Esophagus muscularis mucosa (tissue), 4 donors: ENCODE data around the gene TNRC6A. TPM values are rescaled to one million over a fixed set of nuclear protein-coding genes. Genes with fewer than 3 reads are reported as not detected.

Experiments
- DNase-seq: peaks from one replicate; pipeline ENCODE4 v3.0.0-alpha.2; 2017; ENCODE audit errors: extremely low spot score
- H3K27ac ChIP-seq, 4 donors: fragments of 200-600 bp; sonication (generic); replicated peaks in 1 of 4; 1 replicate in 3 of 4; 2 replicates in 1 of 4; pipeline ENCODE4 v1.5.1; 2016 to 2019; ENCODE audit warnings: mild to moderate bottlenecking in 1 of 4
- H3K27me3 ChIP-seq, 4 donors: fragments of 200-600 bp; sonication (generic); one replicate each; pipeline versions ENCODE4 v1.5.1 to v1.6.0; 2016 to 2019
- H3K36me3 ChIP-seq, 4 donors: fragments of 200-600 bp; sonication (generic); one replicate each; pipeline ENCODE4 v1.5.1; 2016 to 2019
- H3K4me1 ChIP-seq, 4 donors: fragments of 200-600 bp; sonication (generic); one replicate each; pipeline ENCODE4 v1.5.1; 2016 to 2019
- H3K4me3 ChIP-seq, 4 donors: fragments of 200-600 bp; sonication (generic); 1 replicate in 2 of 4; 2 replicates in 2 of 4; pipeline ENCODE4 v1.5.1; 2016 to 2019; ENCODE audit warnings: mild to moderate bottlenecking in 4 of 4, moderate library complexity in 1 of 4
- H3K9me3 ChIP-seq, 4 donors: fragments of 200-600 bp; sonication (generic); 1 replicate in 3 of 4; 2 replicates in 1 of 4; pipeline ENCODE4 v1.5.1; 2016 to 2019
- CTCF ChIP-seq, 3 experiments: fragments of 200-600 bp in 2 of 3; fragments of 450-650 bp in 1 of 3; sonication (generic) in 2 of 3; IDR thresholded peaks; one replicate each; pipeline ENCODE4 v1.5.1; 2017 to 2019; ENCODE audit warnings: antibody characterized with exemption in 3 of 3, mild to moderate bottlenecking in 2 of 3, moderate library complexity in 1 of 3
- EP300 ChIP-seq: sonication (generic); formaldehyde crosslinking; IDR thresholded peaks from one replicate; pipeline ENCODE4 v1.6.1; 2017; ENCODE audit warnings: antibody characterized with exemption
- POLR2A ChIP-seq: fragments of 450-650 bp; IDR thresholded peaks from one replicate; pipeline ENCODE4 v1.6.1; 2017; ENCODE audit warnings: antibody characterized with exemption, moderate library complexity, mild to moderate bottlenecking, low read depth
- POLR2AphosphoS5 ChIP-seq, 2 donors: sonication (generic); formaldehyde crosslinking; IDR thresholded peaks; one replicate each; pipeline ENCODE4 v1.6.1; 2017; ENCODE audit warnings: antibody characterized with exemption in 2 of 2
- WGBS: methylation state at CpG from one replicate; pipeline ENCODE4 v1.1.5; 2018; 5-methylcytosine and 5-hydroxymethylcytosine counted together
- intact Hi-C: fragments of 100-400 bp; cut with DNase I; formaldehyde crosslinking; loops from one replicate; pipeline ENCODE4 v1.15.1; 2023
- total RNA-seq, 4 donors: library from RNA; depleted of rRNA; stranded (reverse); fragments of >200 nt; gene quantifications; one replicate each; pipeline versions ENCODE4 v1.1.0 to v1.2.1, GENCODE V29; 2016

TNRC6A gene
- total RNA-seq, 4 donors from 2014 or later, result 44.1 to 50.7 (median 46.4) TPM

- intact Hi-C loops, result loop anchor here (10.0 kb wide), 1 partner anchor 101 kb away; no protein-coding TSS in a partner anchor
- Histone ChIP-seq H3K27me3 (no peaks in the 10 kb centered on the region), H3K4me3 (peak overlapping the region in 3 of 4 donors; percentile 12 to 38 (median 32)), H3K4me1 (peaks cover 5 to 23% (median 19%) of the 10 kb centered on the region in 4 donors), H3K9me3 (no peaks in the 10 kb centered on the region), H3K36me3 (no peaks in the 10 kb centered on the region), H3K27ac (peak overlapping the region; percentile 40 to 64 (median 61))
- 36% methylated on average over 13 of the region's 15 CpGs for WGBS
- TF ChIP-seq CTCF (IDR thresholded peaks at IDR 0.05), result no peak
- DNase-seq, result no peak
Measured at GRCh38 chr16:24685539-24686432, 43.7 kb upstream of the TNRC6A start.

DNA sequence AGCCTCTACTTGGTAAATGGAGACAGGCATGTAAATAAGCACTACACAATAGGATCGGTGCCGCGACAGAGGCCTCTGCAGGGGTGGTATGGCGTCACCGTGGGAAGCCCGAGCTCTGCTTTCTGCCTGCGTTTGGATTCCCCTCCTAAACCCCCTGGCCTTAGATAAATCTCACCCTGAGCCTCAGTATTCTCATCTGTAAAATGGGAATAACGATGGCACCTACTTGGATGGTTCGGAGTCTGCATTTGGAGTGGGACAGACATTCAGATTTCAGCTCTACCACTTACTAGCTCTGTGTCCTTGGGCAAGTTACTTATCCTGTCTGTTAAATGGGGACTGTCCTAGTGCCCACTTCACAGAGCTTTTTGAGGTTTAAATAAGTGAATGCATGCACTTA, 42.8 kb upstream of the TNRC6A start:
- 67% methylated on average over 9 of the region's 9 CpGs for WGBS
- DNase-seq, result no peak
- intact Hi-C loops, result loop anchor here (10.0 kb wide), 1 partner anchor 102 kb away; no protein-coding TSS in a partner anchor
- H3K4me3 ChIP-seq, result no peak overlapping the region
- H3K36me3 ChIP-seq, result no peaks in the 10 kb centered on the region
- peak overlapping the region; percentile 40 to 64 (median 61) for H3K27ac ChIP-seq
- H3K9me3 ChIP-seq, result no peaks in the 10 kb centered on the region
- H3K27me3 ChIP-seq, result no peaks in the 10 kb centered on the region
- H3K4me1 ChIP-seq, result peaks cover 5 to 23% (median 19%) of the 10 kb centered on the region in 4 donors
- TF ChIP-seq POLR2A, result no peak
- TF ChIP-seq POLR2AphosphoS5 (IDR thresholded peaks at IDR 0.05), result no peak
- no peak for TF ChIP-seq EP300
- TF ChIP-seq CTCF (IDR thresholded peaks at IDR 0.05), result no peak

DNA sequence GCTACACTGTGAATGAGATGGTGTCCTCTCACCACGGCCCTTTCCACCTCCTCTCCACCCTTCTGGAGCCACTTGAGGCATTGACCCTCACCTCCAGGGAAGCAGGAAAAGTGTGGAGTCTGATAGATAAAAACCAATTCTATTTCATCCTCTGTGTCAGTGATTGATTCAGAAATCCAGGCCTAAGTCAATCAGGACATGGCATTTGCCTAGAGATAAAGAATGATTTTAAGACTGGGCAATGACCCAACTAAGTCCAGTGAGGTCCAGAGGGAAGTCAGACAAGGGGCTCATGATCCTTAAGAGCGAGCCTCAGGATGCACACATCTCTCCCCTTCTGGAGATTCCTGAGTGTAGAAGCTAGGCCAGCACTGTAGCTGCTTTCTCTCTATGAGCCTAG, 41.1 kb upstream of the TNRC6A start:
- no peak for DNase-seq
- Histone ChIP-seq H3K36me3 (no peaks in the 10 kb centered on the region), H3K4me1 (peaks cover 5 to 23% (median 16%) of the 10 kb centered on the region in 4 donors), H3K4me3 (no peak overlapping the region), H3K27me3 (no peaks in the 10 kb centered on the region), H3K27ac (no peak overlapping the region), H3K9me3 (no peaks in the 10 kb centered on the region)
- intact Hi-C loops, result loop anchor here (10.0 kb wide), 1 partner anchor 104 kb away; no protein-coding TSS in a partner anchor
- TF ChIP-seq POLR2A (no peak), POLR2AphosphoS5 (IDR thresholded peaks at IDR 0.05) (no peak), CTCF (IDR thresholded peaks at IDR 0.05) (no peak), EP300 (no peak)
- WGBS, result 85% methylated on average over 2 of the region's 2 CpGs

DNA sequence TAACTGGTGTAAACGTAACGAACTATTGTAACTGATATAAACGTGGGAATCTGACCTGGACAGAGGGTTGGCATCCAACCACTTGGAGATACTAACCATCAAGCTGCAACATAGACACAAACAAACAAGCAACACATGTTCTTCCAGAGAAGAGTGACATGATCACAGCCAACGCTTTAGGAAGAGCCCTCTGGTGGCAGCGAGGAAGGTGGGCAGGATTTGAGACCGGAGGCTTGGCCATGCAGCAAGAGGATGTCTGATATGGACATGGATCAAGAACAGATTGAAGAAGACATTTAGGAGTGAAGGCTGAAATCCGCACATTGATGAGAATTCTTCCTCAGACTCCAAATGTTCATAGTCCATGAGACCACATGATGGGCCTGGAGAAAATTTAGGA, 40.3 kb upstream of the TNRC6A start:
- WGBS, result 68% methylated on average over 7 of the region's 7 CpGs
- peaks cover 5 to 23% (median 16%) of the 10 kb centered on the region in 4 donors for H3K4me1 ChIP-seq
- TF ChIP-seq CTCF (IDR thresholded peaks at IDR 0.05) (peak; percentile 34 to 52 (median 42)), EP300 (no peak)
- H3K4me3 ChIP-seq, result no peak overlapping the region
- no peaks in the 10 kb centered on the region for H3K27me3 ChIP-seq
- intact Hi-C loops, result loop anchor here (10.0 kb wide), 1 partner anchor 104 kb away; no protein-coding TSS in a partner anchor
- H3K27ac ChIP-seq, result no peak overlapping the region
- H3K9me3 ChIP-seq, result no peaks in the 10 kb centered on the region
- no peak for DNase-seq
- H3K36me3 ChIP-seq, result no peaks in the 10 kb centered on the region
